Astrocyte (in vitro differentiated cells and primary cell): Measurements from ENCODE around the gene IL23A. TPM values are rescaled to one million over a fixed set of nuclear protein-coding genes. Genes with fewer than 3 reads are reported as not detected.

Experiments
- DNase-seq: peaks from one replicate; pipeline ENCODE4 v3.0.0-alpha.2; 2010; ENCODE audit warnings: low read depth
- FAIRE-seq: peaks from 2 replicates; lab custom pipeline; 2011; peaks lifted over from hg19 to GRCh38; lab: Jason Lieb, UNC
- H2AFZ ChIP-seq: 2 replicates; pipeline ENCODE4 v1.6.0; 2012; ENCODE audit warnings: low read depth, low read length, inconsistent platforms
- H3K27ac ChIP-seq: 2 replicates; pipeline ENCODE4 v1.5.1; 2011; ENCODE audit warnings: low read depth, low read length, inconsistent platforms
- H3K27me3 ChIP-seq: 2 replicates; pipeline ENCODE4 v1.6.0; 2011; ENCODE audit warnings: low read length, inconsistent platforms; ENCODE audit not compliant: insufficient read depth
- H3K36me3 ChIP-seq: 2 replicates; pipeline ENCODE4 v1.5.1; 2011; ENCODE audit warnings: low read length, inconsistent platforms; ENCODE audit not compliant: insufficient read depth
- H3K4me1 ChIP-seq: 2 replicates; pipeline ENCODE4 v1.5.1; 2011; ENCODE audit warnings: low read length, inconsistent platforms; ENCODE audit not compliant: insufficient read depth
- H3K4me2 ChIP-seq: 2 replicates; pipeline ENCODE4 v1.6.0; 2012; ENCODE audit warnings: low read length, inconsistent platforms
- H3K4me3 ChIP-seq: 2 replicates; pipeline ENCODE4 v1.5.1; 2011; ENCODE audit warnings: low read depth, mild to moderate bottlenecking, low read length, inconsistent platforms; ENCODE audit not compliant: insufficient read depth
- H3K79me2 ChIP-seq: 2 replicates; pipeline ENCODE4 v1.6.0; 2012; ENCODE audit warnings: mild to moderate bottlenecking, low read length, inconsistent platforms; ENCODE audit not compliant: insufficient read depth
- H3K9ac ChIP-seq: 2 replicates; pipeline ENCODE4 v1.6.0; 2012; ENCODE audit warnings: mild to moderate bottlenecking, low read length, inconsistent platforms
- H3K9me3 ChIP-seq: 2 replicates; pipeline ENCODE4 v1.5.1; 2012; ENCODE audit warnings: low read depth, mild to moderate bottlenecking, low read length, inconsistent platforms; ENCODE audit not compliant: insufficient read depth
- H4K20me1 ChIP-seq: 2 replicates; pipeline ENCODE4 v1.6.0; 2012; ENCODE audit warnings: low read length, inconsistent platforms; ENCODE audit not compliant: insufficient read depth
- H3K27ac Mint-ChIP-seq: one replicate; pipeline ENCODE4 v1.8.0; 2021; ENCODE audit warnings: mild to moderate bottlenecking, mixed read lengths; ENCODE audit not compliant: unreplicated experiment
- H3K27me3 Mint-ChIP-seq: one replicate; pipeline ENCODE4 v1.8.0; 2021; ENCODE audit warnings: low read depth, mixed read lengths; ENCODE audit not compliant: unreplicated experiment
- H3K36me3 Mint-ChIP-seq: one replicate; pipeline ENCODE4 v1.8.0; 2021; ENCODE audit warnings: low read depth, mixed read lengths; ENCODE audit not compliant: unreplicated experiment
- H3K4me1 Mint-ChIP-seq: one replicate; pipeline ENCODE4 v1.8.0; 2021; ENCODE audit warnings: low read depth, mixed read lengths; ENCODE audit not compliant: unreplicated experiment
- H3K4me3 Mint-ChIP-seq: one replicate; pipeline ENCODE4 v1.8.0; 2021; ENCODE audit warnings: mild to moderate bottlenecking, moderate library complexity, mixed read lengths; ENCODE audit not compliant: unreplicated experiment
- H3K9me3 Mint-ChIP-seq: one replicate; pipeline ENCODE4 v1.8.0; 2021; ENCODE audit warnings: mild to moderate bottlenecking, mixed read lengths; ENCODE audit not compliant: unreplicated experiment
- EZH2 ChIP-seq: IDR thresholded peaks from 2 replicates; pipeline ENCODE4 v1.6.1; 2012; ENCODE audit warnings: mild to moderate bottlenecking, low read length, inconsistent platforms; ENCODE audit not compliant: insufficient read depth
- total RNA-seq: library from RNA; stranded (reverse); gene quantifications from 2 replicates; pipeline ENCODE4 v1.2.1, GENCODE V29; 2021
- TF ChIP-seq, protein P1 (sequence below): IDR thresholded peaks from 2 replicates; pipeline ENCODE4 v1.5.1; 2011; ENCODE audit warnings: low read depth, mild to moderate bottlenecking, inconsistent platforms, low read length, moderate library complexity; ENCODE audit not compliant: insufficient read depth

IL23A gene
- total RNA-seq, 1 donor from 2014 or later, result 0.32 TPM

DNA sequence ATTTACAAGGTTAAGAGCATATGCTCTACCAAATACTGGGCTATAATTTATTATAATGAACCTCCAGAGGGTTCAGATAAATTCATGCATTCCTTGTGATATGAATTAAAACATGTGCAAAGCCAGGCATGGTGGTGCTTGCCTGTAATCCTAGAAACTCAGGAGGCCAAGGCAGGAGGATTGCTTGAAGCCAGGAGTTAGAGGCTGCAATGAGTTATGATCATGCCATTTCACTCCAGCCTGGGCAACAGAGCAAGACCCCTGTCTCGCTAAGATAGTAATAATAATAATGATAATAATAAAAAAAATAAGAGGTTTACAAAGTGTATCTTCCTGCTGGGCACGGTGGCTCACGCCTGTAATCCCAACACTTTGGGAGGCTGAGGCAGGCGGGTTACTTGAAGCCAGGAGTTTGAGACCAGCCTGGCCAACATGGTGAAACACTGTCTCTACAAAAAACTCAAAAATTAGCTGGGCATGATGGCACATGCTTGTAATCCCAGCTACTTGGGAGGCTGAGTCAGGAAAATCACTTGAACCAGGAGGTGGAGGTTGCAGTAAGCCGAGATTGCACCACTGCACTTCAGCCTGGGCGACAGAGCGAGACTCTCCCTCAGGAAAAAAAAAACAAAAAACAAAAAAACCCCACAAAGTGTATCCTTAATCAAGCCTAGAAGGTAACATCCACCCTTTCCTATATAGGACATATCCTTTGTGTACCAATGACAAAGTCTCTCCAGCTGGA lies 31.3 kb upstream of the IL23A start:
- Histone ChIP-seq H3K9me3 (no peaks in the 10 kb centered on the region), H3K36me3 (peaks cover 44% of the 10 kb centered on the region), H3K27me3 (no peaks in the 10 kb centered on the region), H3K4me2 (no peak overlapping the region), H2AFZ (no peak overlapping the region), H3K9ac (no peak overlapping the region), H3K27ac (no peak overlapping the region), H3K4me1 (no peaks in the 10 kb centered on the region), H4K20me1 (no peaks in the 10 kb centered on the region), H3K4me3 (no peak overlapping the region), H3K79me2 (peaks cover 10% of the 10 kb centered on the region)
- peaks cover 15% of the 10 kb centered on the region for H3K36me3 Mint-ChIP-seq
- H3K4me1 Mint-ChIP-seq, result peaks cover under 1% of the 10 kb centered on the region
- no peak overlapping the region for H3K27ac Mint-ChIP-seq
- H3K4me3 Mint-ChIP-seq, result no peak overlapping the region
- FAIRE-seq (no peak), DNase-seq (no peak)
- H3K27me3 Mint-ChIP-seq, result no peaks in the 10 kb centered on the region
- TF ChIP-seq, protein P1, sequence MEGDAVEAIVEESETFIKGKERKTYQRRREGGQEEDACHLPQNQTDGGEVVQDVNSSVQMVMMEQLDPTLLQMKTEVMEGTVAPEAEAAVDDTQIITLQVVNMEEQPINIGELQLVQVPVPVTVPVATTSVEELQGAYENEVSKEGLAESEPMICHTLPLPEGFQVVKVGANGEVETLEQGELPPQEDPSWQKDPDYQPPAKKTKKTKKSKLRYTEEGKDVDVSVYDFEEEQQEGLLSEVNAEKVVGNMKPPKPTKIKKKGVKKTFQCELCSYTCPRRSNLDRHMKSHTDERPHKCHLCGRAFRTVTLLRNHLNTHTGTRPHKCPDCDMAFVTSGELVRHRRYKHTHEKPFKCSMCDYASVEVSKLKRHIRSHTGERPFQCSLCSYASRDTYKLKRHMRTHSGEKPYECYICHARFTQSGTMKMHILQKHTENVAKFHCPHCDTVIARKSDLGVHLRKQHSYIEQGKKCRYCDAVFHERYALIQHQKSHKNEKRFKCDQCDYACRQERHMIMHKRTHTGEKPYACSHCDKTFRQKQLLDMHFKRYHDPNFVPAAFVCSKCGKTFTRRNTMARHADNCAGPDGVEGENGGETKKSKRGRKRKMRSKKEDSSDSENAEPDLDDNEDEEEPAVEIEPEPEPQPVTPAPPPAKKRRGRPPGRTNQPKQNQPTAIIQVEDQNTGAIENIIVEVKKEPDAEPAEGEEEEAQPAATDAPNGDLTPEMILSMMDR, result no peak
- H3K9me3 Mint-ChIP-seq, result no peaks in the 10 kb centered on the region

DNA sequence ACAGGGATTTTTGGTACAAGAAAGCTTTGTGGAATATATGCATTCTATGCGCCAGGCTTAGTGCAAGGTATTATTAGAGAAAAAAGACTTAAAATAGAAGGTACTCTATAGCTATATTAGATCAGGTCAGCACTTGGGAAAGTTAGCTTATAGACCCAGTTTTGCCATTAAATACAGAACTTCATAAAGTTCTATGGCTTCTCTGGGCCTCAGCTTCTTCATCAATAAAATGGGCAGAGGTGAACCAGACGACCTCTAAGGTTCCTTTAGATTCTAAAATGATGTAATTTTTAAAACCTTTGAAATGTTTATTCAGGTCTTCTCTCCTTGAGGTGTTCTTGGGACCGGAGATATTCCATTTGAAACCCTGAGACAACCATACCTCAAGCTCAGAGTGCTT lies 30.0 kb upstream of the IL23A start:
- peaks cover 10% of the 10 kb centered on the region for H3K79me2 ChIP-seq
- H3K36me3 Mint-ChIP-seq, result peaks cover 15% of the 10 kb centered on the region
- FAIRE-seq, result no peak
- H3K27me3 ChIP-seq, result no peaks in the 10 kb centered on the region
- no peak overlapping the region for H3K27ac Mint-ChIP-seq
- no peak overlapping the region for H3K4me3 Mint-ChIP-seq
- DNase-seq, result no peak
- no peaks in the 10 kb centered on the region for H4K20me1 ChIP-seq
- no peak overlapping the region for H3K9ac ChIP-seq
- no peak overlapping the region for H2AFZ ChIP-seq
- H3K4me1 ChIP-seq, result no peaks in the 10 kb centered on the region
- H3K27me3 Mint-ChIP-seq, result no peaks in the 10 kb centered on the region
- H3K4me3 ChIP-seq, result no peak overlapping the region
- no peak overlapping the region for H3K27ac ChIP-seq
- H3K4me2 ChIP-seq, result no peak overlapping the region
- H3K9me3 Mint-ChIP-seq, result no peaks in the 10 kb centered on the region
- H3K4me1 Mint-ChIP-seq, result no peaks in the 10 kb centered on the region
- peaks cover 44% of the 10 kb centered on the region for H3K36me3 ChIP-seq
- no peaks in the 10 kb centered on the region for H3K9me3 ChIP-seq
- TF ChIP-seq, protein P1, result no peak

DNA sequence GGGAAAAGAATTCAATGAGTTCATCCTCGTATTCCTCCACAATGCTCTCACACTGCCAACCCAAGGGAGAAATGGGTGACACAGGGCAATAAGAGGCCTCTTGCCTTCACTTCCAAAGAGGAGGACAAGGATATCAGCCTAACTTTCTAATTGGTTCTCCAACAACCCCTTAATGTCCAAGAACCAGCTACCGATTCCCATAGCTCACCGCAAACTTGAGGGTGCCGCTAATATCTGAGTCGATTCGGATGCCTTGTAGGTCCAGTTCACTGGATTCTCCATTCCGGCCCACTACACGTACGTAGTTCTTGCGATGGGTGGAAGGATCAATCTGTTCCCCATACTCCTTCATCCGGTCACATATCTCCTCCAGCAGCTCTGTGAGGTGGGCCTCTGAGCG lies 27.7 kb upstream of the IL23A start:
- H3K4me2 ChIP-seq, result no peak overlapping the region
- Mint-ChIP-seq H3K4me3 (no peak overlapping the region), H3K9me3 (no peaks in the 10 kb centered on the region), H3K36me3 (peaks cover 14% of the 10 kb centered on the region), H3K27ac (no peak overlapping the region), H3K4me1 (peaks cover 4% of the 10 kb centered on the region), H3K27me3 (no peaks in the 10 kb centered on the region)
- FAIRE-seq, result no peak
- peaks cover 44% of the 10 kb centered on the region for H3K36me3 ChIP-seq
- peaks cover 32% of the 10 kb centered on the region for H3K79me2 ChIP-seq
- no peak overlapping the region for H2AFZ ChIP-seq
- no peak overlapping the region for H3K4me3 ChIP-seq
- no peaks in the 10 kb centered on the region for H4K20me1 ChIP-seq
- no peaks in the 10 kb centered on the region for H3K27me3 ChIP-seq
- TF ChIP-seq EZH2, result no peak
- TF ChIP-seq, protein P1, result no peak
- no peak for DNase-seq
- H3K4me1 ChIP-seq, result peaks cover 9% of the 10 kb centered on the region
- no peak overlapping the region for H3K27ac ChIP-seq
- no peak overlapping the region for H3K9ac ChIP-seq
- no peaks in the 10 kb centered on the region for H3K9me3 ChIP-seq
